T-cell (primary cell): ENCODE measurements around the gene TPST1. TPM values are rescaled to one million over a fixed set of nuclear protein-coding genes. Genes with fewer than 3 reads are reported as not detected.
"Not testable (repeated sequence)": the region's sequence is repeated elsewhere in the genome, so short reads cannot be mapped to it uniquely, and the experiment has no call there.

ENCODE experiments used
- ATAC-seq, 4 experiments: fragments of 200-7000 bp in 3 of 4; fragments of 150-1000 bp in 1 of 4; cut with Tn5 transposase; replicated peaks in 1 of 4; 1 replicate in 3 of 4; 2 replicates in 1 of 4; pipeline ENCODE4 v1.10.0; 2021; ENCODE audit warnings: moderate library complexity in 3 of 4, mild to moderate bottlenecking in 2 of 4, moderate number of reproducible peaks in 1 of 4
- CTCF ChIA-PET, 2 donors: fragments of 300-600 bp; sonication (Branson Sonifier 250); formaldehyde crosslinking; loops; one replicate each; lab custom pipeline; 2022; ENCODE audit warnings: antibody characterized with exemption in 2 of 2; lab: Charles Lee
- POLR2A ChIA-PET, 2 donors: fragments of 300-600 bp; sonication (Branson Sonifier 250); formaldehyde crosslinking; loops; one replicate each; lab custom pipeline; 2022; ENCODE audit warnings: antibody characterized with exemption in 2 of 2; lab: Charles Lee
- DNase-seq, 35 experiments: peaks; one replicate each; pipeline versions ENCODE4 v3.0.0 to v3.0.0-alpha.2; 2013 to 2023
- H3K27ac ChIP-seq: one replicate; pipeline ENCODE4 v1.5.1; 2013; ENCODE audit warnings: low read length
- H3K27me3 ChIP-seq, 2 experiments: replicated peaks in 1 of 2; 1 replicate in 1 of 2; 2 replicates in 1 of 2; pipeline versions ENCODE4 v1.6.1 to v1.7.0; 2013; ENCODE audit warnings: low read length in 1 of 2, mixed read lengths in 1 of 2; ENCODE audit not compliant: control insufficient read depth in 2 of 2, insufficient read depth in 2 of 2; ENCODE audit errors: extremely low read depth in 1 of 2
- H3K36me3 ChIP-seq, 2 donors: 1 replicate in 1 of 2; 2 replicates in 1 of 2; pipeline versions ENCODE4 v1.6.1 to v1.7.0; 2013; ENCODE audit warnings: low read length in 1 of 2; ENCODE audit not compliant: control insufficient read depth in 2 of 2, insufficient read depth in 1 of 2; ENCODE audit errors: extremely low read depth in 1 of 2
- H3K4me1 ChIP-seq, 2 experiments: 1 replicate in 1 of 2; 2 replicates in 1 of 2; pipeline versions ENCODE4 v1.6.1 to v1.7.0; 2013; ENCODE audit warnings: low read length in 2 of 2, mixed read lengths in 1 of 2; ENCODE audit not compliant: insufficient read depth in 2 of 2, control insufficient read depth in 1 of 2; ENCODE audit errors: extremely low read depth in 1 of 2
- H3K4me3 ChIP-seq, 2 donors: 1 replicate in 1 of 2; 2 replicates in 1 of 2; pipeline versions ENCODE4 v1.5.1 to v1.7.0; 2013; ENCODE audit warnings: mild to moderate bottlenecking in 2 of 2, low read length in 1 of 2, moderate library complexity in 1 of 2; ENCODE audit not compliant: control insufficient read depth in 1 of 2; ENCODE audit errors: extremely low read depth in 1 of 2
- H3K9me3 ChIP-seq: 2 replicates; pipeline ENCODE4 v1.7.0; 2013
- H3K27ac Mint-ChIP-seq, 2 donors: one replicate each; pipeline ENCODE4 v1.8.0; 2020 to 2021; ENCODE audit warnings: mild to moderate bottlenecking in 2 of 2, mixed read lengths in 2 of 2
- H3K27me3 Mint-ChIP-seq, 2 donors: one replicate each; pipeline ENCODE4 v1.8.0; 2021 to 2022; ENCODE audit warnings: mixed read lengths in 2 of 2
- H3K36me3 Mint-ChIP-seq: one replicate; pipeline ENCODE4 v1.8.0; 2021; ENCODE audit warnings: mixed read lengths
- H3K4me1 Mint-ChIP-seq, 3 donors: one replicate each; pipeline ENCODE4 v1.8.0; 2020 to 2022; ENCODE audit warnings: mixed read lengths in 3 of 3, mild to moderate bottlenecking in 1 of 3
- H3K4me3 Mint-ChIP-seq, 3 donors: one replicate each; pipeline ENCODE4 v1.8.0; 2020 to 2022; ENCODE audit warnings: mild to moderate bottlenecking in 3 of 3, mixed read lengths in 3 of 3, moderate library complexity in 3 of 3
- H3K9me3 Mint-ChIP-seq, 3 donors: one replicate each; pipeline ENCODE4 v1.8.0; 2020 to 2022; ENCODE audit warnings: mixed read lengths in 3 of 3
- WGBS: methylation state at CpG from one replicate; pipeline ENCODE4 v1.1.5; 2013; ENCODE audit warnings: missing lambda C conversion rate; ENCODE audit not compliant: insufficient coverage; 5-methylcytosine and 5-hydroxymethylcytosine counted together
- total RNA-seq, 35 experiments: library from RNA in 6 of 35; stranded (reverse) in 6 of 35; fragments of 120-200 nt in 1 of 35; gene quantifications; one replicate each; pipeline versions ENCODE4 v1.2.1 to v1.2.4 and lab custom pipeline; 2013 to 2026

The TPST1 gene
- total RNA-seq (1 to 10 TPM; 2.1 to 6.3 (median 2.6) TPM), total RNA-seq (lab: John Stamatoyannopoulos, UW) (1.7 to 5.4 (median 2.7) reads per million in 29 experiments)
- 2.2 TPM for total RNA-seq (2013)

GRCh38 chr7:66204822-66205740 is at the start of gene TPST1:
Gene TPST1, plus strand, starts transcription at chr7:66205334. Its CDS starts 35,092 bp downstream, at chr7:66240426.
- Histone ChIP-seq H3K27ac (no peak within 1 kb of the TSS), H3K4me1 (peaks cover 12 to 25% of the 10 kb centered on the region in 2 experiments), H3K4me3 (peak within 1 kb of the TSS; percentile 58 to 88), H3K9me3 (no peaks in the 10 kb centered on the region), H3K27me3 (peaks cover 0 to 21% of the 10 kb centered on the region in 2 experiments), H3K36me3 (no peaks in the 10 kb centered on the region)
- H3K27me3 Mint-ChIP-seq: peaks cover 0 to 22% of the 10 kb centered on the region in 2 donors
- H3K36me3 Mint-ChIP-seq: no peaks in the 10 kb centered on the region
- POLR2A ChIA-PET: no interaction called here
- H3K4me3 Mint-ChIP-seq: peak within 1 kb of the TSS; percentile 89 to 93 (median 89)
- H3K9me3 Mint-ChIP-seq: no peaks in the 10 kb centered on the region
- H3K4me1 Mint-ChIP-seq: peaks cover 38 to 40% (median 39%) of the 10 kb centered on the region in 3 donors
- DNase-seq (peak; percentile 34 to 85 (median 67)), ATAC-seq (peak; percentile 88 to 93 (median 90))
- peak within 1 kb of the TSS; percentile 60 to 68 for H3K27ac Mint-ChIP-seq
- CTCF ChIA-PET: interaction anchor here in 1 of 2 donors (0.5 kb wide), 1 partner anchor 363 kb away, joined by 3 read pairs; no protein-coding TSS in a partner anchor
- WGBS: under 1% methylated on average over 90 of the region's 90 CpGs

GRCh38 chr7:66156035-66156434 is 49.1 kb upstream of the TPST1 start:
- H3K4me1 ChIP-seq, H3K4me3 ChIP-seq, H3K27me3 Mint-ChIP-seq, POLR2A ChIA-PET, H3K27ac ChIP-seq, CTCF ChIA-PET, H3K9me3 Mint-ChIP-seq, H3K27ac Mint-ChIP-seq, H3K9me3 ChIP-seq, H3K4me1 Mint-ChIP-seq, H3K4me3 Mint-ChIP-seq, H3K27me3 ChIP-seq, ATAC-seq, DNase-seq: not testable (repeated sequence)
- WGBS: no CpG with 5 or more reads among the region's 7 CpGs
- peaks cover 17 to 40% of the 10 kb centered on the region in 2 donors for H3K36me3 ChIP-seq
- H3K36me3 Mint-ChIP-seq: peaks cover 45% of the 10 kb centered on the region

- CTCF ChIA-PET: no interaction called here
- peaks cover 0 to 5% (median 0%) of the 10 kb centered on the region in 3 donors for H3K9me3 Mint-ChIP-seq
- no peaks in the 10 kb centered on the region for H3K27me3 ChIP-seq
- no peaks in the 10 kb centered on the region for H3K27me3 Mint-ChIP-seq
- no peak for ATAC-seq
- WGBS: 92% methylated on average over 3 of the region's 3 CpGs
- H3K9me3 ChIP-seq: no peaks in the 10 kb centered on the region
- H3K4me3 ChIP-seq: no peak overlapping the region
- H3K4me3 Mint-ChIP-seq: no peak overlapping the region
- H3K4me1 ChIP-seq: no peaks in the 10 kb centered on the region
- H3K36me3 ChIP-seq: peaks cover 14 to 36% of the 10 kb centered on the region in 2 donors
- H3K27ac Mint-ChIP-seq: no peak overlapping the region
- POLR2A ChIA-PET: no interaction called here
- no peak for DNase-seq
- no peak overlapping the region for H3K27ac ChIP-seq
- H3K36me3 Mint-ChIP-seq: peaks cover 42% of the 10 kb centered on the region
- no peaks in the 10 kb centered on the region for H3K4me1 Mint-ChIP-seq
Observed at GRCh38 chr7:66157060-66157459, 48.1 kb upstream of the TPST1 start.

DNA sequence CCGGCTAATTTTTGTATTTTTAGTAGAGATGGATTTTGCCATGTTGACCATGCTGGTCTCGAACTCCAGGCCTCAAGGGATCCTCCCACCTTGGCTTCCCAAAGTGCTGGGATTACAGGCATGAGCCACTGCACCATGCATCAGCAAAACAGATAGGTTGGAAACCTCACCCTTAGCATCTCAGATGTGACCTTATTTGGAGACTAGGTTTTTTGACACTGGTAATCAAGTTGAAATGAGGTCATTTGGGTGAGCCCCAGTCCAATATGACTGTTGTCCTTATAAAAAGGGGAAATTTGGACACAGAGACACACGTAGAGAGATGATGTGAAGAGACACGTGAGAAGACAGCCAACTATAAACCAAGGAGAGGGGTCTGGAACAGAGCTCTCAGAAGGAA is 42.5 kb upstream of the TPST1 start:
- ATAC-seq: no peak
- H3K36me3 ChIP-seq: peaks cover 7 to 12% of the 10 kb centered on the region in 2 donors
- ChIA-PET POLR2A (no interaction called here), CTCF (no interaction called here)
- Mint-ChIP-seq H3K36me3 (peaks cover 13% of the 10 kb centered on the region), H3K27me3 (no peaks in the 10 kb centered on the region), H3K4me3 (no peak overlapping the region), H3K9me3 (peaks cover 0 to 5% (median 0%) of the 10 kb centered on the region in 3 donors), H3K4me1 (no peaks in the 10 kb centered on the region), H3K27ac (no peak overlapping the region)
- WGBS: 80% methylated on average over 1 of the region's 4 CpGs
- no peak overlapping the region for H3K27ac ChIP-seq
- H3K4me1 ChIP-seq: no peaks in the 10 kb centered on the region
- H3K27me3 ChIP-seq: no peaks in the 10 kb centered on the region
- H3K4me3 ChIP-seq: no peak overlapping the region
- no peak for DNase-seq
- H3K9me3 ChIP-seq: no peaks in the 10 kb centered on the region

GRCh38 chr7:66163186-66163610 is 41.9 kb upstream of the TPST1 start:
- Histone ChIP-seq H3K27me3 (no peaks in the 10 kb centered on the region), H3K4me3 (no peak overlapping the region), H3K4me1 (no peaks in the 10 kb centered on the region), H3K27ac (no peak overlapping the region), H3K36me3 (peaks cover 3 to 9% of the 10 kb centered on the region in 2 donors), H3K9me3 (no peaks in the 10 kb centered on the region)
- H3K27ac Mint-ChIP-seq: no peak overlapping the region
- no peak overlapping the region for H3K4me3 Mint-ChIP-seq
- no peaks in the 10 kb centered on the region for H3K4me1 Mint-ChIP-seq
- DNase-seq: no peak
- ChIA-PET CTCF (no interaction called here), POLR2A (no interaction called here)
- WGBS: 100% methylated on average over 1 of the region's 1 CpG
- H3K27me3 Mint-ChIP-seq: no peaks in the 10 kb centered on the region
- no peak for ATAC-seq
- peaks cover 0 to 3% (median 0%) of the 10 kb centered on the region in 3 donors for H3K9me3 Mint-ChIP-seq
- peaks cover 8% of the 10 kb centered on the region for H3K36me3 Mint-ChIP-seq

GRCh38 chr7:66164356-66164755 is 40.8 kb upstream of the TPST1 start:
- 80% methylated on average over 2 of the region's 7 CpGs for WGBS
- Mint-ChIP-seq H3K4me1 (no peaks in the 10 kb centered on the region), H3K4me3 (no peak overlapping the region), H3K9me3 (peaks cover 0 to 2% (median 0%) of the 10 kb centered on the region in 3 donors), H3K27ac (no peak overlapping the region), H3K36me3 (peaks cover 3% of the 10 kb centered on the region), H3K27me3 (no peaks in the 10 kb centered on the region)
- H3K27ac ChIP-seq: no peak overlapping the region
- no peaks in the 10 kb centered on the region for H3K27me3 ChIP-seq
- no peak for ATAC-seq
- DNase-seq: no peak
- H3K9me3 ChIP-seq: no peaks in the 10 kb centered on the region
- POLR2A ChIA-PET: no interaction called here
- H3K36me3 ChIP-seq: peaks cover 0 to 5% of the 10 kb centered on the region in 2 donors
- H3K4me3 ChIP-seq: no peak overlapping the region
- H3K4me1 ChIP-seq: no peaks in the 10 kb centered on the region
- CTCF ChIA-PET: no interaction called here
